HepG2 (cell line): ENCODE results near the gene DENND2A. TPM values are rescaled to one million over a fixed set of nuclear protein-coding genes. Genes with fewer than 3 reads are reported as not detected.

ENCODE experiments used
- ATAC-seq: fragments of 200-7000 bp; cut with Tn5 transposase; 3 replicates; pipeline ENCODE4 v1.9.1; 2020; ENCODE audit warnings: mild to moderate bottlenecking, moderate library complexity
- BruUV-seq: library from RNA; stranded (reverse); fragments of 400-500 nt; replicated peaks from 2 replicates; lab custom pipeline; 2021; lab: Mats Ljungman, UMichigan
- CTCF ChIA-PET: fragments of 300-600 bp; formaldehyde crosslinking; extraction: SDS; loops from one replicate; lab custom pipeline; 2021; ENCODE audit warnings: low total read pairs, inconsistent platforms, low intra/inter-chr PET ratio; lab: Yijun Ruan, JAX
- POLR2A ChIA-PET: fragments of 350-600 bp; sonication (Branson Sonifier 250); formaldehyde crosslinking; loops from one replicate; lab custom pipeline; 2020; ENCODE audit warnings: antibody characterized with exemption, inconsistent platforms; lab: Yijun Ruan, JAX
- DNase-seq: peaks from one replicate; pipeline ENCODE4 v3.0.0-alpha.2; 2015; ENCODE audit warnings: low spot score
- FAIRE-seq: peaks from 3 replicates; lab custom pipeline; 2011; peaks lifted over from hg19 to GRCh38; lab: Jason Lieb, UNC
- H2AFZ ChIP-seq: one replicate; pipeline ENCODE4 v1.6.1; 2011; ENCODE audit warnings: low read length, inconsistent platforms
- H3K27ac ChIP-seq: fragments of 300-600 bp; 3 replicates; pipeline ENCODE4 v1.8.0; 2011; ENCODE audit warnings: mixed run types, mild to moderate bottlenecking, mixed read lengths, low read length, inconsistent platforms; ENCODE audit not compliant: insufficient read depth; ENCODE audit errors: extremely low read length
- H3K27me3 ChIP-seq, 2 experiments: fragments of 200-600 bp in 1 of 2; 2 replicates in 1 of 2; 3 replicates in 1 of 2; pipeline versions ENCODE4 v1.6.0 to v1.8.0; 2011; ENCODE audit warnings: low read length in 2 of 2, mild to moderate bottlenecking in 2 of 2, moderate library complexity in 2 of 2, inconsistent platforms in 1 of 2; ENCODE audit not compliant: insufficient read depth in 2 of 2, control insufficient read depth in 1 of 2
- H3K36me3 ChIP-seq, 2 experiments: fragments of 200-600 bp in 1 of 2; replicated peaks in 1 of 2; 2 replicates in 1 of 2; 3 replicates in 1 of 2; pipeline versions ENCODE4 v1.5.1 to v1.8.0; 2011; ENCODE audit warnings: low read length in 2 of 2, inconsistent platforms in 1 of 2; ENCODE audit not compliant: insufficient read depth in 2 of 2, control insufficient read depth in 1 of 2
- H3K4me1 ChIP-seq: 2 replicates; pipeline ENCODE4 v1.5.1; 2012; ENCODE audit warnings: low read length, inconsistent platforms; ENCODE audit not compliant: insufficient read depth
- H3K4me2 ChIP-seq: 2 replicates; pipeline ENCODE4 v1.6.0; 2011; ENCODE audit warnings: low read depth, low read length, inconsistent platforms
- H3K4me3 ChIP-seq, 3 experiments: fragments of 200-600 bp in 1 of 3; sonication (generic), shearing (Covaris generic) in 1 of 3; replicated peaks in 1 of 3; 2 replicates each; pipeline ENCODE4 v1.5.1; 2011 to 2016; ENCODE audit warnings: low read length in 3 of 3, inconsistent platforms in 2 of 3, low read depth in 2 of 3, mild to moderate bottlenecking in 2 of 3, control low read depth in 1 of 3, mixed read lengths in 1 of 3; ENCODE audit not compliant: insufficient read depth in 1 of 3
- H3K79me2 ChIP-seq: one replicate; pipeline ENCODE4 v1.6.1; 2011; ENCODE audit warnings: low read length, inconsistent platforms; ENCODE audit not compliant: insufficient read depth
- H3K9ac ChIP-seq: 2 replicates; pipeline ENCODE4 v1.6.0; 2011; ENCODE audit warnings: mild to moderate bottlenecking, low read depth, low read length, inconsistent platforms; ENCODE audit not compliant: insufficient read depth
- H3K9me3 ChIP-seq: 2 replicates; pipeline ENCODE4 v1.5.1; 2012; ENCODE audit warnings: mild to moderate bottlenecking, low read length
- H4K20me1 ChIP-seq: 2 replicates; pipeline ENCODE4 v1.6.0; 2011; ENCODE audit warnings: inconsistent platforms, mild to moderate bottlenecking, low read length, moderate library complexity; ENCODE audit not compliant: insufficient read depth
- CREBL2 ChIP-seq: sonication (generic); formaldehyde crosslinking; IDR thresholded peaks from 2 replicates; pipeline ENCODE4 v1.8.1; 2023; ENCODE audit warnings: missing genetic modification reagents, mild to moderate bottlenecking, borderline replicate concordance
- CSRNP2 ChIP-seq: sonication (generic); formaldehyde crosslinking; conservative IDR thresholded peaks from 2 replicates; pipeline ENCODE4 v1.8.0; 2022; ENCODE audit warnings: low read depth, missing genetic modification reagents
- DNMT3B ChIP-seq: conservative IDR thresholded peaks from 2 replicates; pipeline ENCODE4 v1.6.1; 2016; ENCODE audit warnings: missing biosample characterization, control low read depth
- DZIP1 ChIP-seq: sonication (generic); formaldehyde crosslinking; IDR thresholded peaks from 2 replicates; pipeline ENCODE4 v1.5.0; 2020; ENCODE audit warnings: mild to moderate bottlenecking, missing genetic modification reagents
- FOXO4 ChIP-seq: sonication (generic); formaldehyde crosslinking; conservative IDR thresholded peaks from 2 replicates; pipeline ENCODE4 v1.8.1; 2023; ENCODE audit warnings: missing genetic modification reagents
- HNRNPL ChIP-seq: fragments of 200-400 bp; formaldehyde crosslinking; IDR thresholded peaks from 2 replicates; pipeline ENCODE4 v1.6.1; 2017; ENCODE audit warnings: mild to moderate bottlenecking, low read depth, low read length
- KAT2B ChIP-seq: fragments of 150-350 bp; IDR thresholded peaks from 2 replicates; pipeline ENCODE4 v1.6.1; 2014; ENCODE audit warnings: low read depth, low read length, borderline replicate concordance
- KDM5B ChIP-seq: sonication (generic); formaldehyde crosslinking; IDR thresholded peaks from 2 replicates; pipeline ENCODE4 v1.4.0; 2020; ENCODE audit warnings: missing genetic modification reagents, mild to moderate bottlenecking, borderline replicate concordance
- MBNL3 ChIP-seq: fragments of 250-450 bp; sonication (Bioruptor Pico); conservative IDR thresholded peaks from 2 replicates; pipeline ENCODE4 v1.8.0; 2022; ENCODE audit warnings: mild to moderate bottlenecking, inconsistent platforms
- NFRKB ChIP-seq: fragments of 450-650 bp; IDR thresholded peaks from 2 replicates; pipeline ENCODE4 v1.6.1; 2017
- NPAS2 ChIP-seq: sonication (generic); formaldehyde crosslinking; IDR thresholded peaks from 2 replicates; pipeline ENCODE4 v1.8.0; 2022; ENCODE audit warnings: mild to moderate bottlenecking, missing genetic modification reagents, borderline replicate concordance
- STAT5B ChIP-seq: sonication (generic); formaldehyde crosslinking; IDR thresholded peaks from 2 replicates; pipeline ENCODE4 v1.4.0; 2020; ENCODE audit warnings: missing genetic modification reagents
- ZNF18 ChIP-seq: sonication (generic); formaldehyde crosslinking; IDR thresholded peaks from 2 replicates; pipeline ENCODE4 v1.8.0; 2022; ENCODE audit warnings: mild to moderate bottlenecking, missing genetic modification reagents; ENCODE audit not compliant: insufficient replicate concordance
- WGBS: methylation state at CpG from one replicate; pipeline ENCODE4 v1.1.6; 2017; ENCODE audit warnings: low lambda C conversion rate; 5-methylcytosine and 5-hydroxymethylcytosine counted together
- in situ Hi-C: cut with HindIII; loops from 2 replicates; pipeline ENCODE4 v1.10.0; 2017; ENCODE audit warnings: low pct_unique_long_range_greater_than_20kb; ENCODE audit not compliant: extremely low pct_ligation_motif_present
- intact Hi-C: fragments of 100-400 bp; cut with micrococcal nuclease; formaldehyde crosslinking; loops from one replicate; pipeline ENCODE4 v1.10.0; 2022; ENCODE audit not compliant: unreplicated experiment
- polyA plus RNA-seq, 8 experiments: library from polyadenylated mRNA; depleted of rRNA in 3 of 8; stranded (reverse) in 7 of 8; unstranded in 1 of 8; fragments of >200 nt; fragmentation: Illumina TruSeq in 4 of 8; extraction: Trizol in 4 of 8; gene quantifications; 2 replicates each; pipeline versions ENCODE4 v1.2.1 to v1.2.3, GENCODE V29; 2011 to 2016; ENCODE audit warnings: low read depth in 4 of 8, missing spikeins in 1 of 8, mixed read lengths in 1 of 8; ENCODE audit not compliant: insufficient read depth in 1 of 8
- total RNA-seq, 5 experiments: library from RNA; depleted of rRNA; stranded (reverse); fragments of >200 nt; fragmentation: Illumina TruSeq; extraction: Trizol; gene quantifications; 2 replicates each; pipeline ENCODE4 v1.2.3, GENCODE V29; 2016; ENCODE audit warnings: low read depth in 1 of 5
- TF ChIP-seq, protein P1 (sequence below): sonication (generic); formaldehyde crosslinking; IDR thresholded peaks from 2 replicates; pipeline ENCODE4 v1.4.0; 2020; ENCODE audit warnings: mild to moderate bottlenecking, missing genetic modification reagents, borderline replicate concordance

DENND2A gene
- total and polyA plus RNA-seq, 2 of the 13 experiments (the other 11 are each of a cell fraction or from before 2014, with no cell fraction given) = not detected

GRCh38 chr7:140585333-140585732 is 55.3 kb downstream of the DENND2A start:
- Histone ChIP-seq H3K9me3 (no peaks in the 10 kb centered on the region), H3K27me3 (peaks cover 1 to 5% of the 10 kb centered on the region in 2 experiments; a peak in 1 of 5 replicates), H3K27ac (no peak overlapping the region), H2AFZ (no peak overlapping the region), H3K4me3 (no peak overlapping the region), H3K79me2 (no peaks in the 10 kb centered on the region), H3K4me1 (peaks cover 9% of the 10 kb centered on the region), H4K20me1 (no peaks in the 10 kb centered on the region), H3K9ac (no peak overlapping the region), H3K36me3 (no peaks in the 10 kb centered on the region), H3K4me2 (no peak overlapping the region)
- POLR2A ChIA-PET = no interaction called here
- DNase-seq = no peak
- intact Hi-C loops = no loop called here
- BruUV-seq = no TSS peak
- FAIRE-seq = no peak
- 58% methylated on average over 7 of the region's 7 CpGs for WGBS
- CTCF ChIA-PET = no interaction called here
- in situ Hi-C loops = no loop called here
- ATAC-seq = peak; percentile 34; the same call in 1 of the 3 replicates
- TF ChIP-seq NFRKB = no peak
- no peak for TF ChIP-seq KAT2B
- TF ChIP-seq CREBL2 = no peak
- TF ChIP-seq HNRNPL = no peak
- TF ChIP-seq, protein P1, sequence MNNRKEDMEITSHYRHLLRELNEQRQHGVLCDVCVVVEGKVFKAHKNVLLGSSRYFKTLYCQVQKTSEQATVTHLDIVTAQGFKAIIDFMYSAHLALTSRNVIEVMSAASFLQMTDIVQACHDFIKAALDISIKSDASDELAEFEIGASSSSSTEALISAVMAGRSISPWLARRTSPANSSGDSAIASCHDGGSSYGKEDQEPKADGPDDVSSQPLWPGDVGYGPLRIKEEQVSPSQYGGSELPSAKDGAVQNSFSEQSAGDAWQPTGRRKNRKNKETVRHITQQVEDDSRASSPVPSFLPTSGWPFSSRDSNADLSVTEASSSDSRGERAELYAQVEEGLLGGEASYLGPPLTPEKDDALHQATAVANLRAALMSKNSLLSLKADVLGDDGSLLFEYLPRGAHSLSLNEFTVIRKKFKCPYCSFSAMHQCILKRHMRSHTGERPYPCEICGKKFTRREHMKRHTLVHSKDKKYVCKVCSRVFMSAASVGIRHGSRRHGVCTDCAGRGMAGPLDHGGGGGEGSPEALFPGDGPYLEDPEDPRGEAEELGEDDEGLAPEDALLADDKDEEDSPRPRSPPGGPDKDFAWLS (CRISPR knock-in tag) = no peak
- TF ChIP-seq STAT5B = no peak
- TF ChIP-seq KDM5B = no peak
- TF ChIP-seq ZNF18 = no peak
- TF ChIP-seq NPAS2 (CRISPR knock-in tag) = no peak
- no peak for TF ChIP-seq DZIP1 (CRISPR knock-in tag)
- TF ChIP-seq DNMT3B (CRISPR knock-in tag) = no peak
- no peak for TF ChIP-seq FOXO4 (CRISPR knock-in tag)
- no peak for TF ChIP-seq CSRNP2 (CRISPR knock-in tag)
- no peak for TF ChIP-seq MBNL3 (CRISPR knock-in tag)
